ENCODE data around the gene HBD.

DNA sequence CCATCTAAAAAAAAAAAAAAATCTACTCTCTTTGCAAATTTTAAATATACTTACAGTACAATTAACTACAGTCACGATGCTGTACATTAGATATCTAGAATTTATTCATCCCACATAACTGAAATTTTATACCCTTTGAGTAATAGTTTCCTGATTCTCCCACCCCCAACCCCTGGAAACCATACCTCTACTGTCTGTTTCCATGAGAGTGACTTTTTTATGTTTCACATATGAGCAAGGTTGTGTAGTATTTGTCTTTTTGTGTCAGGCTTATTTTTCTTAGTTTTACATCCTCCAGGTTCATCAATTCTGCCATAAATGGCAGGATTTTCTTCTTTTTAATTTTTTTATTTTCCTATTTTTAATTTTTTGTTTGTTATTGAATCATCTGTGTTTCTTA lies 10.6 kb downstream of the HBD start:
- TF ChIP-seq EZH2 (IDR thresholded peaks at IDR 0.05; ENCODE audit: insufficient read depth, poor library complexity, severe bottlenecking): no peak
- TF ChIP-seq EZH2phosphoT487 (IDR thresholded peaks at IDR 0.05; ENCODE audit: insufficient read depth, low read depth): no peak
